ENCODE measurements around the gene SCAF8. TPM values are rescaled to one million over a fixed set of nuclear protein-coding genes. Genes with fewer than 3 reads are reported as not detected.
"Not testable (repeated sequence)": the region's sequence is repeated elsewhere in the genome, so short reads cannot be mapped to it uniquely, and the experiment has no call there.

Gene SCAF8
- total RNA-seq, 1 donor from 2014 or later: 43.6 TPM

DNA sequence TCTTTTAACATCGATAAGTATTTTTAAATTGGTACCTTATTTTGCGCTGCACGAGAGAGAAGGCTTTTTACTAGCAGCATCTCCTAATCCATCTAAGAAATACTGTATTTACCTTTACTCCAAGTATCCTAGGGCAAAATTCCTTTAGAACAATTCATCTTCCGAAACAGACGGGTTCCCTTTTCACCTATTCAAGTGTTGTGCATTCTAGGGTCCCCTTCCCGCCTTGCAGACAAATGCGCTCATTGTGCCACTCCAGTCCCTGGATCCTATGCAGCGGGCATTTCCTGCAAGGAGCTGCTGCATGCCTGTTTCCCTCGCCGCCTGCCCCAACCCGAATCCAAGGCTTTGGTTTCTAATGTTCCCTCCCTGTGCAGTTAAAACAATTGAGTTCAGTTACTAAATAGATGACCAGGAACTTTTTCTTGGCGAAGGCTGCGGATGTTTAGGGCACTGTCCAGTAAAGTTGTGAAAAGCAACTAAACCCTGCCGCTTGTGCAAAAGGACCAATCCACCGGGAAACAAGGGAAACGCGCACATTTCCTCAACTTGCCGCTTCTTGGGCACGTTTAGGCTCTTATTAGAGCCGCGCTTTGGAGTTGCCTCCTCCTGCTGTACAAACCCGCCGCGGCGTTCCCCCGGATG is 556 bp upstream of the SCAF8 start:
- no peak for DNase-seq (ENCODE audit: low spot score)

DNA sequence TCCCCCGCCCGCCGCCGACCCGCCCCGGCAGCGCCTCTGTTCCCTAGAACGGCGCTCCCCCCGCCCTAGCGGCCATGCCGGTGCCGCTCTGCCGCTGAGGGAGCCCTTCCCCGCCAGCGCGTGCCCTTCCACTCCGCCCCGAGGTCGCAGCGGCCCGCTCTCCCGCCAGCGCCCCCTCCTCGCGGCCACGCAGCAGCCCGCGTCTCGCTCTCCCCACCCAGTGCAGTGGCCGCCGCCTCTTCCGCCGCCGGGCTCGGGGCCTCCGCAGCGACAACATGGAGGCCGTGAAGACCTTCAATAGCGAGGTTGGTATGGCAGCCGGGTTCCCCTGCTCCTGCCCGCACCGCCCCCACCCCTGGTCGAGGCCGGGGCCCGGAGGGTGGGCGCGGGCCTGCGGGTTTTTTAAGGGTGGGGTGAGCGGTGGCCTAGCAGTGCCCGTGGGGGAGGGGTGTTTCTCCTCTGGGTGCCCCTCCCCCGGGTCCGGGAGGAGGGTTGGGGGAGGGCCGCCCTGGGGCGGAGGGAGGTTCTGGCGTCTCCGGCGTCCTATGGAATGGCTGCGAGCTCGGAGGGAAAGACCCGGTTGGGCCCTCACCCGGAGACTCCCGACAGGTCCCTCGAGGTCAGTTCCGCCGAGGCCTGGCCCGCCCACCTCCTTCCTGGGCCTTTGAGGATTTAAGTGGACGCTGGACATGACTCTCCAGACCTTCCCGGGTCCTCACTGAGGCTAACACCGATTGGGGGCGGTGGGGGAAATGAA is 588 bp downstream of the SCAF8 start:
- peak; percentile 98 for DNase-seq (ENCODE audit: low spot score)

GRCh38 chr6:154736618-154737259 is 3.5 kb downstream of the SCAF8 start:
- DNase-seq (ENCODE audit: low spot score): no peak

- no peak for DNase-seq (ENCODE audit: low spot score)
Observed at GRCh38 chr6:154737424-154737823, 4.2 kb downstream of the SCAF8 start.

DNA sequence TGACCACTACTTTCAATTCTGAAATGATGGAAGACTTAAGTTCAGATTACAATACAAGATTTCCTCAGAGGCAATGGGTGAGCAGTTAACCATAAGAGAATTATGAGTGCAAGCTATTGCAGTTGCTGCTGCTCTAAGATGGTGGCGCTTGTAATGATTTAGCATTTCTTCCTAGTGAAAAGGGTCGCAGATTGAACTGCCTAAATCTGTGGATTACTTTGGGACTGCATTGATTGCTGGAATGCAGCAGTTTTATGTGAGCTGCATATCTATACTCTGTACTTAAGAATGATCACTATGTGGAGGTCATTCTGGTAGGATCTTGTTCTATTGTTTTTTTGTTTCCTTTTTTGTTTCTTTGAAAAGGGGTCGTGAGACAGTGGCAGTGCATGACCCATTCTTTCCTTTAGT is 5.3 kb downstream of the SCAF8 start:
- DNase-seq (ENCODE audit: low spot score): no peak

DNA sequence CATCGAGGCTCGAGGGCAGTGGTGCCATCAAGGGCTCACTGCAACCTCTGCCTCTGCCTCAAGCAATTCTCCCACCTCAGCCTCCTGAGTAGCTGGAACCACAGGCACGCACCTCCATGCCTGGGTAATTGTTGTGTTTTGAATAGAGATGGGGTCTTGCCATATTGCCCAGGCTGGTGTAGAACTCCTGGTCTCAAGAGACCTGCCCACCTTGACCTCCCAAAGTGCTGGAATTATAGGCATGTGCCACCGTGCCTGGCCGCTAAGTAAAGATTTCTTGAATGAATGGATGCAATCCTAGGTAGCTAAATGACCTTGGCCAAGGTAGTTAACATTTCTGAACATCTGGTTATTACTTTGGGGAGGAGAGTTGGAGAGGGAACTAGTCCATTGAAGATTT is 7.4 kb downstream of the SCAF8 start:
- no peak for DNase-seq (ENCODE audit: low spot score)

DNA sequence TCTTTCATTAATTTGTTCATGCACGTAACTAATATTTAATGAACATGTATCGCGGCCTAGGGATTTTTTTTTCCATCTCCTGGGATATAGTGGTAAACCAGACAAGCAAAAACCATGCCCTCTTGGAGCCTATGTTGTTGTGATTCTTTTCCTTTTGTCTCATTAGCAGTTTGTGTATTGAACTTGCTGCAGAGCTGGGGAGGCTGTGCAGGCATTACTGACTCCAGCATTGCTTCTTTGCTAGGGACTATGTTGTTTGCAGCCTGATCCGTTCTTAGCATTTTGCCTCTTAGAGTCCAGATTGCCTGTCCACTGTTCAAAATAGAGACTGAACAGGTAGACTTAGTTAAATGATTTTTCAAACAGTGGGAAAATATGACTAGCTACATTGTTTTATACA is 9.7 kb downstream of the SCAF8 start:
- DNase-seq (ENCODE audit: low spot score): no peak

DNA sequence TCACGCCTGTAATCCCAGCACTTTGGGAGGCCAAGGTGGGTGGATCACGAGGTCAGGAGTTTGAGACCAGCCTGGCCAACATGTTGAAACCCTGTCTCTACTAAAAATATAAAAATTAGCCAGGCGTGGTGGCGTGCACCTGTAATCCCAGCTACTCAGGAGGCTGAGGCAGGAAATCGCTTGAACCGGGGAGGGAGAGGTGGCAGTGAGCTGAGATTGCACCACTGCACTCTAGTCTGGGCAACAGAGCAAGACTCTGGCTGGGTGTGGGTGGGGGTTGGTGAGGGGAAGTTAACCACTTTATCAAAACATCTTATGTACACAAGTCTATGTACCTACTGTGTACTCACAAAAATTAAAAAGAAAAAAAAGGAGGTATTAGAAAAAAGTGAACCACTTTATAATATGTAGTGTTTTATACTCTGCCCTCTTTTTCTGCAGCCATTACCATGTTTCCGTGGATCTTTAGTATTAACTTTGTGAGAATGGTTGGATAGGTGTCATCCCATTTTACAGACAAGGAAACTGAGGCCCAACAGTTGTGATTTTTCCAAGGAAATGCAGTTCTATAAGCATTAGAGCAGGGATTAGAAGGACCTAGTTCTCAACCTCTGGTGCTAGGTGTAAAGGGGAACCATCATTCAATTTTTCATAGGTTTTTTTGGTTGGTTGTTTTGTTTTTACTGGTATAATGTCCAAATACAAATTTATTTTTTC is 11.0 kb downstream of the SCAF8 start:
- not testable (repeated sequence) for DNase-seq (ENCODE audit: low spot score)

GRCh38 chr6:154745243-154745642 is 12.0 kb downstream of the SCAF8 start:
- no peak for DNase-seq (ENCODE audit: low spot score)

DNA sequence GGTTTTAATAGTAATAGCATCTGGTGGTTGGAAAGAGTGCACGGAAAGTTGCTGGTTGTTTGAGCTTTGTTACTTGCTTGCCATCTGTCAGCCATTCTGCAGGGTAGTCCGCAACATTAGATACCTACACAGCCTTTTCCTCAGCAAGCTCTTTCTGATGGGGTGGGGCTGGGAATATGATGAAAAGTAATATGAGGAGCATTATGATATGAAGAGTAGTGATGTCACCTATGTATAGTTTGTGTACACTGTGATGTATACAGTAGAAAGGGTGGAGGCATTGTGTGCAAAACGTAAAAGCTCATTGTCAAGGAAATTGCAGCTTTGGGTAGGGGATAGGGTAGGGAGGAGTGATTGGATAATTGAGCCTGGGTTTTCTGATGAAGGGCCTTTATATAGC is 16.1 kb downstream of the SCAF8 start:
- no peak for DNase-seq (ENCODE audit: low spot score)

GRCh38 chr6:154751011-154751800 is 18.0 kb downstream of the SCAF8 start:
- DNase-seq (ENCODE audit: low spot score): no peak

- no peak for DNase-seq (ENCODE audit: low spot score)
Observed at GRCh38 chr6:154752022-154752421, 18.8 kb downstream of the SCAF8 start.

GRCh38 chr6:154754152-154754551 is 20.9 kb downstream of the SCAF8 start:
- no peak for DNase-seq (ENCODE audit: low spot score)

DNA sequence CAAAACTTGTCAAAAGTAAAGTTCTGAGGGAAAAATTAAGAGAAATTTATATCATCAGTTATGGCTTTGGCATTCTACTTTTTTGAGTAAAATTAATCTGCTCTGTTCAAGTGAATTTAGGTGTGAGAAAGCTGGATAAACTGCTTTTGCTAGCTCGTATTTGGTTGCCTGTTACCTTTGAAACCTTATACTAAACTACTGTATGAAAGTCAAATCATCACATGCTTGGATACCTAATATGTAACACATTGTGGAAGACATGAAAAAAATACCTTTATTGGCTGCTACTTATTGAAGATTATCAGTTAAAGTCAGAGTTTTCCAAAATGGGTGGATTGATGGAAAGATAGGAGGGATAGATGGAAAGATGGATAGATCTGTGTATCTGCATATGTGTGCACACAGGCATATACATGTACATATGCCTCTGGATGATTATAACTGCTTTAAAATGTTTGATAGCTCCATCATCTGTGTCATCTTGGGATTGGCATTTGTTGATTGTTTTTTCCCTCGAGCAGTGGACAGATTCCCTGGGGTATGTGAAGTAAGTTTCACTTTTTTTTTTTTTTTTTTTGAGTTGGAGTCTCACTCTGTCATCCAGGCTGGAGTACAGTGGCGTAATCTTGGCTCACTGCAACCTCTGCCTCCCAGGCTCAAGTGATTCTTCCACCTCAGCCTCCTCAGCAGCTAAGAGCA is 24.3 kb downstream of the SCAF8 start:
- no peak for DNase-seq (ENCODE audit: low spot score)

DNA sequence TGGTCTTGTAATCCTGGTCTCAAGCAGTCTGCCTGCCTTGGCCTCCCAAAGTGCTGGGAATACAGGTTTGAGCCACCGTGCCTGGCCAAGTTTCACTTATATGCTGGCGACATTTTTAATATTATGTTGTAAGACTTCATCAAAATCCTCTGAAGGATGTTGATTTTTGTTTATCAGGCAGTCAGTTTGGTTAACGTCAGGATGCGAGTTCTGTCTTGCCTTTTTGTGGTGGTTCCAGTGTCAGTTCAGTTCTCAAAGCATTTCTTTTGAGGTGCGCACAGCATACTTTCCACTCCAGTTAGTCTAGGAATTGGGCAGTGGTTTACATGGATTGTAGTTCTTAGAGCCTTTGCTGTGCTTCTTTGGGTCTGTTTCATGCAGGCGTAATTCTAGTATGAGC is 24.9 kb downstream of the SCAF8 start:
- no peak for DNase-seq (ENCODE audit: low spot score)

- DNase-seq (ENCODE audit: low spot score): no peak
Observed at GRCh38 chr6:154763650-154764049, 30.4 kb downstream of the SCAF8 start.

- no peak for DNase-seq (ENCODE audit: low spot score)
Observed at GRCh38 chr6:154765273-154765672, 32.1 kb downstream of the SCAF8 start.

GRCh38 chr6:154766288-154766687 is 33.1 kb downstream of the SCAF8 start:
- DNase-seq (ENCODE audit: low spot score): no peak

GRCh38 chr6:154767003-154767723 is 33.9 kb downstream of the SCAF8 start:
- no peak for DNase-seq (ENCODE audit: low spot score)

- no peak for DNase-seq (ENCODE audit: low spot score)
Observed at GRCh38 chr6:154768280-154768679, 35.1 kb downstream of the SCAF8 start.

All from umbilical cord (tissue), 2 donors.